AG04450 (cell line): Measurements from ENCODE around the gene LEPR. TPM values are rescaled to one million over a fixed set of nuclear protein-coding genes. Genes with fewer than 3 reads are reported as not detected.

Source experiments
- CTCF ChIA-PET: fragments of 300-600, 350-600 bp; formaldehyde crosslinking; extraction: SDS; loops from one replicate; lab custom pipeline; 2022; ENCODE audit warnings: antibody characterized with exemption, inconsistent platforms; lab: Charles Lee
- POLR2A ChIA-PET: fragments of 350-600 bp; formaldehyde crosslinking; extraction: SDS; loops from one replicate; lab custom pipeline; 2021; ENCODE audit warnings: antibody characterized with exemption, inconsistent platforms; lab: Yijun Ruan, JAX
- DNase-seq: peaks from one replicate; pipeline ENCODE4 v3.0.0-alpha.2; 2011; ENCODE audit warnings: low read depth, low spot score
- H3K27ac ChIP-seq: one replicate; pipeline ENCODE4 v1.5.1; 2012; ENCODE audit warnings: low read depth, low read length, control low read depth
- H3K27me3 ChIP-seq: one replicate; pipeline ENCODE4 v1.6.0; 2012; ENCODE audit warnings: low read length; ENCODE audit not compliant: control insufficient read depth, insufficient read depth
- H3K4me3 ChIP-seq: 2 replicates; pipeline ENCODE4 v1.5.1; 2011; ENCODE audit warnings: mild to moderate bottlenecking, low read depth, low read length, control low read depth
- H3K9me3 ChIP-seq: 2 replicates; pipeline ENCODE4 v1.5.1; 2012; ENCODE audit warnings: low read length; ENCODE audit not compliant: control insufficient read depth, insufficient read depth
- polyA plus RNA-seq: library from polyadenylated mRNA; depleted of rRNA; stranded (reverse); fragments of >200 nt; gene quantifications from 2 replicates; pipeline ENCODE4 v1.2.3, GENCODE V29; 2011
- TF ChIP-seq, protein P1 (sequence below): IDR thresholded peaks from 2 replicates; pipeline ENCODE4 v1.5.1; 2011; ENCODE audit warnings: low read depth, low read length, control low read depth, inconsistent platforms

Gene LEPR
- polyA plus RNA-seq, 1 experiment, result 11.1 TPM

DNA sequence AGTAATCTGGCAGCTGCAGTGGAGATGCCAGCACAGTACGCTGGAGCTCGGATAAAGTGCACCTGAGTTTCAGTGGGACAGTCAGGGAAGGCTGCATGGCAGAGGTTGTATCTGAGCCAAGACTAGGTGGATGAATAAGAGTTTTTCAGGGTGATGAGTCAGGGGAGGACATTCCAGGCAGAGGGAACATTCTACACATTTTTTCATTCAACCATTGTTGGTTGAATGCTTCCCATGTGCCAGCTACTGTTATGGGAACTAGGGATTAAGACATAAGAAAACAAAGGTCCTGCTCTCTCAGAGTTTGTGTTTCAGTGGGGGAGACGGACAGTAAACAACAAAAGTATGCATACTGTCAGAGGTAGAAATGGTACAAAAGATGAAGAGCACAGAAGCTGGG lies 5.2 kb downstream of the LEPR start:
- Histone ChIP-seq H3K4me3 (no peak overlapping the region), H3K9me3 (no peaks in the 10 kb centered on the region), H3K27ac (peak overlapping the region; percentile 59), H3K27me3 (no peaks in the 10 kb centered on the region)
- TF ChIP-seq, protein P1, sequence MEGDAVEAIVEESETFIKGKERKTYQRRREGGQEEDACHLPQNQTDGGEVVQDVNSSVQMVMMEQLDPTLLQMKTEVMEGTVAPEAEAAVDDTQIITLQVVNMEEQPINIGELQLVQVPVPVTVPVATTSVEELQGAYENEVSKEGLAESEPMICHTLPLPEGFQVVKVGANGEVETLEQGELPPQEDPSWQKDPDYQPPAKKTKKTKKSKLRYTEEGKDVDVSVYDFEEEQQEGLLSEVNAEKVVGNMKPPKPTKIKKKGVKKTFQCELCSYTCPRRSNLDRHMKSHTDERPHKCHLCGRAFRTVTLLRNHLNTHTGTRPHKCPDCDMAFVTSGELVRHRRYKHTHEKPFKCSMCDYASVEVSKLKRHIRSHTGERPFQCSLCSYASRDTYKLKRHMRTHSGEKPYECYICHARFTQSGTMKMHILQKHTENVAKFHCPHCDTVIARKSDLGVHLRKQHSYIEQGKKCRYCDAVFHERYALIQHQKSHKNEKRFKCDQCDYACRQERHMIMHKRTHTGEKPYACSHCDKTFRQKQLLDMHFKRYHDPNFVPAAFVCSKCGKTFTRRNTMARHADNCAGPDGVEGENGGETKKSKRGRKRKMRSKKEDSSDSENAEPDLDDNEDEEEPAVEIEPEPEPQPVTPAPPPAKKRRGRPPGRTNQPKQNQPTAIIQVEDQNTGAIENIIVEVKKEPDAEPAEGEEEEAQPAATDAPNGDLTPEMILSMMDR, result no peak
- ChIA-PET CTCF (interaction anchor here (1.3 kb wide), 1 partner anchor 262 kb away, joined by 3 read pairs; no protein-coding TSS in a partner anchor), POLR2A (no interaction called here)
- DNase-seq, result no peak

DNA sequence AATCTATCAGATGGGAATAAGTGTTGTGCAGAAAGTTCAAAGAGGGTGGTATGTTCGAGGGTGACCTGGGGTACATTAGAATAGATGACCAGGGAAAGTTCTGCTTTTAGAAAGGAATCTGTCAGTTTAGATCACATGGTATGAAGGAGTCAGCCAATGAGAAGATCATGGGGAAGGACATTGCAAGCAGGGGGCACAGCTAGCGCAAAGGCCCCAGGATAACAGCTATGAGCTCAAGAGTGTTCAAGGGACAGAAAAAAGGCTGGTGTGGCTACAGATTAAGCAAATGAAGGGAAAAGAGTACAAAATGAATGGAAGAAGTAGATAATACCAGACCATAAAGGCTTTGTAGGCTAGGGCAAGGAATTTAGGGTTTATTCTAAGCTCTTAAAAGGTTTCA lies 8.6 kb downstream of the LEPR start:
- TF ChIP-seq, protein P1, result no peak
- Histone ChIP-seq H3K9me3 (no peaks in the 10 kb centered on the region), H3K27me3 (no peaks in the 10 kb centered on the region), H3K4me3 (no peak overlapping the region), H3K27ac (no peak overlapping the region)
- CTCF ChIA-PET, result interaction anchor here (0.7 to 3.8 kb wide), 4 partner anchors 11 to 424 kb away, joined by 3 to 89 read pairs (median 34); no protein-coding TSS in a partner anchor
- POLR2A ChIA-PET, result no interaction called here
- no peak for DNase-seq

DNA sequence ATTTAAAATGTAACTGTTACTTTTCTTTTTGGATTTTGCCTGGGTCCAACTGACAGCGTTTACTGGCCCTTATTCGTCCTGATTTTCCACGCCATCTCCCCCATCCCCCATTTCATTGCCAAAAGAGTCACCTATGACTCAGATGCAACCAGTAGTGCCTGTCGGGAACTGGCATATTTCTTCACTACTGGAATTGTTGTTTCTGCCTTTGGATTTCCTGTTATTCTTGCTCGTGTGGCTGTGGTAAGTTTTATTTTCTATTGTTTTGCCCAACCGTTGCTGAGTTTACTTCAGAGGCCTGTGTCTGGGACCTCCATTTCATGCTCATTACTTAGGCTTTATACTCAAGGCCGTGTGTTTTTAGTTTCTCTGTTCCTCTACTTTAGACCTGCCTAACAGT lies 9.3 kb downstream of the LEPR start:
- Histone ChIP-seq H3K4me3 (no peak overlapping the region), H3K27ac (peak overlapping the region; percentile 32), H3K9me3 (no peaks in the 10 kb centered on the region), H3K27me3 (no peaks in the 10 kb centered on the region)
- ChIA-PET POLR2A (no interaction called here), CTCF (interaction anchor here (1.1 to 3.8 kb wide), 6 partner anchors 8 to 261 kb away, joined by 3 to 89 read pairs (median 19); no protein-coding TSS in a partner anchor)
- no peak for DNase-seq
- TF ChIP-seq, protein P1, result no peak

DNA sequence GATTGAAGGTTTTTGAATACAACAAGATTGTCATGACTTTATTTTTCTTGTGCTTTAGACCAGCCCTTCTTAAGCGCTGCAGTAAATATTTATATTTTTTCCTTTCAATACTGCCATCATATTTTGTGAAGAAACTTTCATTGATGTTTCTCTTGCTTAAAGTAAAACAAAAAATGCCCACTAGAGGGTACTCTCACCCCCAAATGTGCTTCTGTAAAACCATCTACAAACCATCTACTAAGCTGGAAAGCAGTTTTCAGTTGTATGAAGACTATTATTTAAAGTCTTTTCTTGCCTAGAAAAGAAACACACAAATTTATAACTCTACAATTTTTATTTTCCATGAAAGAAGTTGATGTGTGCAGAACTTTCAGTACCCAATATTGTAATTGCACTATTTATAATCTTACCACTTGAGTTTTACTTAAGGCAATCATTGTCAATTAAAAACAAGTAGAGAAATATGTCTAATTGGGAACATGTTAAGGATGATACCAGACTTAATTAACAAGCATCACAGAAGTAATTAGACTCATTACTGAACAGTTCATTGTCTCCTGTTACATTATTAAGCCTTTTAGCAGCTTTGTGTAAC lies 10.7 kb downstream of the LEPR start:
- TF ChIP-seq, protein P1, result peak; percentile 69
- ChIA-PET POLR2A (no interaction called here), CTCF (interaction anchor here (0.7 to 3.8 kb wide), 19 partner anchors 9 to 1014 kb away, joined by 3 to 89 read pairs (median 4); partner anchors contain the start of genes LEPR and LEPROT)
- no peaks in the 10 kb centered on the region for H3K9me3 ChIP-seq
- no peak overlapping the region for H3K27ac ChIP-seq
- DNase-seq, result no peak
- no peaks in the 10 kb centered on the region for H3K27me3 ChIP-seq
- no peak overlapping the region for H3K4me3 ChIP-seq

DNA sequence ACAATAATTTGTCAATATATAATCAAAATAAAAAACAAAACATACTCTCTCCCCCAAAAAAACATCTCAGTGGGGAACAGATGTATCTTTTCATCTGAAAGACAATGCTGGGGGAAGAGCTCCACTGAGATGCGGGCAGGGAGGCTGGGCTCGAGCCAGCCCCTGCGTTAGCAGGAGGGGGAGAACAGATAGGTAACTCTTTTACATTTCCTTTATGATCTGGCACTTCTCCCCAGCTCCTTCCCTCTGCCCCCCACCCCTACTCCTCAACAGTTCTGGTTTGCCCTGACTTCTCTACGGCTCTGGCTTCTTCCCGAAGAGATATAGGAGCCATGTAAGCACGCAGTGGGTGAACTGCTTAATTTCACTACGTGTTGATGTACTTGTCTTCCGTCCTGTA lies 12.4 kb downstream of the LEPR start:
- Histone ChIP-seq H3K27ac (no peak overlapping the region), H3K27me3 (no peaks in the 10 kb centered on the region), H3K4me3 (no peak overlapping the region), H3K9me3 (no peaks in the 10 kb centered on the region)
- TF ChIP-seq, protein P1, result no peak
- CTCF ChIA-PET, result interaction anchor here (1.6 kb wide), 1 partner anchor 255 kb away, joined by 9 read pairs; no protein-coding TSS in a partner anchor
- DNase-seq, result no peak
- POLR2A ChIA-PET, result no interaction called here
